Measurements from ENCODE around the gene LRG1. TPM values are rescaled to one million over a fixed set of nuclear protein-coding genes. Genes with fewer than 3 reads are reported as not detected.

LRG1 gene
- total and polyA plus RNA-seq, 2 of the 13 experiments (the other 11 are each of a cell fraction or from before 2014, with no cell fraction given) = 12.0 to 39.3 TPM

GRCh38 chr19:4583961-4584669, 44.3 kb upstream of the LRG1 start (continued):
- peak; percentile 63; the same call in 1 of the 2 replicates for TF ChIP-seq HINFP (CRISPR knock-in tag; IDR thresholded peaks at IDR 0.05; ENCODE audit: low read depth)
- TF ChIP-seq ZNF343 (CRISPR knock-in tag; IDR thresholded peaks at IDR 0.05) = peak; percentile 76; the same call in 1 of the 2 replicates
- TF ChIP-seq KLF11 (CRISPR knock-in tag; IDR thresholded peaks at IDR 0.05) = no peak
- TF ChIP-seq ZNF768 (CRISPR knock-in tag; IDR thresholded peaks at IDR 0.05) = peak; percentile 100
- peak; percentile 69 for TF ChIP-seq TARDBP (CRISPR knock-in tag; IDR thresholded peaks at IDR 0.05)
- TF ChIP-seq FOXC1 (CRISPR knock-in tag; IDR thresholded peaks at IDR 0.05; ENCODE audit: borderline replicate concordance) = no peak
- TF ChIP-seq HIC2 (CRISPR knock-in tag; IDR thresholded peaks at IDR 0.05; ENCODE audit: low read depth) = peak; percentile 94
- TF ChIP-seq ZC3H13 (CRISPR knock-in tag; IDR thresholded peaks at IDR 0.05) = peak; percentile 82
- no peak for TF ChIP-seq RFX3 (CRISPR knock-in tag; IDR thresholded peaks at IDR 0.05)
- TF ChIP-seq, protein P1, sequence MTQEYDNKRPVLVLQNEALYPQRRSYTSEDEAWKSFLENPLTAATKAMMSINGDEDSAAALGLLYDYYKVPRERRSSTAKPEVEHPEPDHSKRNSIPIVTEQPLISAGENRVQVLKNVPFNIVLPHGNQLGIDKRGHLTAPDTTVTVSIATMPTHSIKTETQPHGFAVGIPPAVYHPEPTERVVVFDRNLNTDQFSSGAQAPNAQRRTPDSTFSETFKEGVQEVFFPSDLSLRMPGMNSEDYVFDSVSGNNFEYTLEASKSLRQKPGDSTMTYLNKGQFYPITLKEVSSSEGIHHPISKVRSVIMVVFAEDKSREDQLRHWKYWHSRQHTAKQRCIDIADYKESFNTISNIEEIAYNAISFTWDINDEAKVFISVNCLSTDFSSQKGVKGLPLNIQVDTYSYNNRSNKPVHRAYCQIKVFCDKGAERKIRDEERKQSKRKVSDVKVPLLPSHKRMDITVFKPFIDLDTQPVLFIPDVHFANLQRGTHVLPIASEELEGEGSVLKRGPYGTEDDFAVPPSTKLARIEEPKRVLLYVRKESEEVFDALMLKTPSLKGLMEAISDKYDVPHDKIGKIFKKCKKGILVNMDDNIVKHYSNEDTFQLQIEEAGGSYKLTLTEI (CRISPR knock-in tag; conservative IDR thresholded peaks at IDR 0.05) = no peak
- 0 out of 2 replicates have a peak, but pooled peaks have one; percentile 43 for TF ChIP-seq EED (CRISPR knock-in tag; IDR thresholded peaks at IDR 0.05)
- peak; percentile 63; the same call in 1 of the 2 replicates for TF ChIP-seq ZNF362 (CRISPR knock-in tag; IDR thresholded peaks at IDR 0.05; ENCODE audit: borderline replicate concordance)
- TF ChIP-seq RFX1 (IDR thresholded peaks at IDR 0.05) = no peak
- TF ChIP-seq ZFP36L2 (CRISPR knock-in tag; IDR thresholded peaks at IDR 0.05) = no peak
- peak; percentile 81 for TF ChIP-seq ZSCAN21 (CRISPR knock-in tag; IDR thresholded peaks at IDR 0.05; ENCODE audit: borderline replicate concordance)
- no peak for TF ChIP-seq PHF5A (CRISPR knock-in tag; IDR thresholded peaks at IDR 0.05; ENCODE audit: low read depth, unreplicated experiment)
- peak; percentile 89; the same call in 1 of the 2 replicates for TF ChIP-seq ZGPAT (CRISPR knock-in tag; IDR thresholded peaks at IDR 0.05)
- peak; percentile 90 for TF ChIP-seq ZBTB43 (CRISPR knock-in tag; conservative IDR thresholded peaks at IDR 0.05)
- 0 out of 2 replicates have a peak, but pooled peaks have one; percentile 10 for TF ChIP-seq POLR2AphosphoS5 (IDR thresholded peaks at IDR 0.05; ENCODE audit: low read depth, low read length)
- no peak for TF ChIP-seq ZNF674 (CRISPR knock-in tag; IDR thresholded peaks at IDR 0.05; ENCODE audit: low read depth)
- no peak; the same call in 1 of the 2 replicates for TF ChIP-seq ZNF564 (CRISPR knock-in tag; IDR thresholded peaks at IDR 0.05)
